K562 (cell line): ENCODE results near the gene ATG13. TPM values are rescaled to one million over a fixed set of nuclear protein-coding genes. Genes with fewer than 3 reads are reported as not detected.

Source experiments
- CBX8 ChIP-seq: fragments of 200-600 bp; sonication (generic); IDR thresholded peaks from 2 replicates; pipeline ENCODE4 v1.6.1; 2012; ENCODE audit warnings: borderline replicate concordance, mixed run types, low read depth, mild to moderate bottlenecking, moderate library complexity, mixed read lengths, low read length, control low read depth, inconsistent platforms; ENCODE audit not compliant: poor library complexity, severe bottlenecking; ENCODE audit errors: extremely low read depth
- CCNT2 ChIP-seq: IDR thresholded peaks from 2 replicates; pipeline ENCODE4 v1.6.1; 2011; ENCODE audit warnings: borderline replicate concordance, low read depth, mild to moderate bottlenecking, moderate library complexity, mixed read lengths, low read length; ENCODE audit not compliant: insufficient read length; ENCODE audit errors: extremely low read depth
- ETV5 ChIP-seq: sonication (generic); formaldehyde crosslinking; IDR thresholded peaks from 2 replicates; pipeline ENCODE4 v1.4.0; 2020; ENCODE audit warnings: low read depth, mild to moderate bottlenecking, missing genetic modification reagents
- HDAC6 ChIP-seq: IDR thresholded peaks from 2 replicates; pipeline ENCODE4 v1.6.1; 2012; ENCODE audit warnings: low read depth, mild to moderate bottlenecking, control low read depth, inconsistent platforms, low read length, moderate library complexity
- HEY1 ChIP-seq: fragments of 250-450 bp; sonication (Bioruptor Pico); IDR thresholded peaks from 2 replicates; pipeline ENCODE4 v1.5.0; 2020; ENCODE audit warnings: mild to moderate bottlenecking, moderate library complexity, borderline replicate concordance
- HMG20A ChIP-seq: fragments of 450-650 bp; formaldehyde crosslinking; conservative IDR thresholded peaks from 2 replicates; pipeline ENCODE4 v1.4.0; 2020; ENCODE audit warnings: mild to moderate bottlenecking, mixed read lengths
- HMG20B ChIP-seq: fragments of 250-450 bp; sonication (Bioruptor Pico); IDR thresholded peaks from 2 replicates; pipeline ENCODE4 v1.5.0; 2021; ENCODE audit warnings: mild to moderate bottlenecking
- KHSRP ChIP-seq: fragments of 450-650 bp; IDR thresholded peaks from 2 replicates; pipeline ENCODE4 v1.6.1; 2017
- L3MBTL2 ChIP-seq: fragments of 450-650 bp; IDR thresholded peaks from 2 replicates; pipeline ENCODE4 v1.6.1; 2016; ENCODE audit warnings: mild to moderate bottlenecking, moderate library complexity
- OTX1 ChIP-seq: fragments of 450-650 bp; formaldehyde crosslinking; IDR thresholded peaks from 2 replicates; pipeline ENCODE4 v1.4.0; 2022; ENCODE audit warnings: mild to moderate bottlenecking
- POLR3G ChIP-seq: IDR thresholded peaks from 2 replicates; pipeline ENCODE4 v1.6.1; 2011; ENCODE audit not compliant: insufficient read length, insufficient replicate concordance; ENCODE audit errors: extremely low read depth
- RBM17 ChIP-seq: fragments of 200-400 bp; formaldehyde crosslinking; IDR thresholded peaks from 2 replicates; pipeline ENCODE4 v1.6.1; 2017; ENCODE audit warnings: low read depth, mild to moderate bottlenecking, low read length, borderline replicate concordance
- SAP30 ChIP-seq: fragments of 200-600 bp; sonication (generic); IDR thresholded peaks from 2 replicates; pipeline ENCODE4 v1.6.1; 2012; ENCODE audit warnings: borderline replicate concordance, low read depth, mild to moderate bottlenecking, moderate library complexity, low read length, control low read depth, inconsistent platforms; ENCODE audit not compliant: insufficient read depth, poor library complexity, severe bottlenecking
- SMAD4 ChIP-seq: fragments of 250-450 bp; sonication (Bioruptor Pico); conservative IDR thresholded peaks from 2 replicates; pipeline ENCODE4 v1.8.0; 2021; ENCODE audit warnings: inconsistent platforms, mild to moderate bottlenecking, moderate library complexity
- SREBF2 ChIP-seq: sonication (generic); formaldehyde crosslinking; IDR thresholded peaks from 2 replicates; pipeline ENCODE4 v1.4.0; 2020; ENCODE audit warnings: mild to moderate bottlenecking, missing genetic modification reagents
- TAF7 ChIP-seq: fragments of 450-650 bp; IDR thresholded peaks from 2 replicates; pipeline ENCODE4 v1.6.1; 2016; ENCODE audit warnings: missing genetic modification characterization, missing compliant biosample characterization
- TFAP4 ChIP-seq: sonication (generic); formaldehyde crosslinking; IDR thresholded peaks from 2 replicates; pipeline ENCODE4 v1.8.0; 2022; ENCODE audit warnings: missing genetic modification reagents, mild to moderate bottlenecking, moderate library complexity, borderline replicate concordance
- TRIM28 ChIP-seq: fragments of 450-650 bp; IDR thresholded peaks from 2 replicates; pipeline ENCODE4 v1.6.1; 2017
- YBX1 ChIP-seq: fragments of 450-650 bp; IDR thresholded peaks from 2 replicates; pipeline ENCODE4 v1.7.1; 2016; ENCODE audit warnings: mild to moderate bottlenecking
- ZNF197 ChIP-seq: fragments of 200-800 bp; sonication (Bioruptor generic); IDR thresholded peaks from 2 replicates; pipeline ENCODE4 v1.6.1; 2016; ENCODE audit warnings: low read depth, missing genetic modification characterization, missing compliant biosample characterization
- ZNF282 ChIP-seq: sonication (generic); formaldehyde crosslinking; IDR thresholded peaks from 2 replicates; pipeline ENCODE4 v1.8.1; 2023; ENCODE audit warnings: missing genetic modification reagents
- polyA plus RNA-seq, 8 experiments: library from polyadenylated mRNA; depleted of rRNA in 4 of 8; stranded (reverse) in 5 of 8; unstranded in 3 of 8; fragments of >200 nt; fragmentation: Nextera tagmentation in 2 of 8; fragmentation: Illumina TruSeq in 1 of 8; extraction: Ambion mirVana in 2 of 8; extraction: Trizol in 1 of 8; gene quantifications; 2 replicates each; pipeline versions ENCODE4 v1.2.1 to v1.2.3, GENCODE V29; 2011 to 2014; ENCODE audit warnings: inconsistent platforms in 1 of 8, missing spikeins in 1 of 8
- total RNA-seq, 7 experiments: library from RNA; depleted of rRNA in 6 of 7; stranded (reverse); fragments of >200 nt in 6 of 7; fragmentation: Illumina TruSeq in 2 of 7; extraction: Trizol in 2 of 7; gene quantifications; 2 replicates each; pipeline versions ENCODE4 v1.2.1 to v1.2.3, GENCODE V29; 2011 to 2021; ENCODE audit warnings: low replicate concordance in 1 of 7
- TF ChIP-seq, protein P1 (sequence below): sonication (generic); formaldehyde crosslinking; IDR thresholded peaks from 2 replicates; pipeline ENCODE4 v1.9.0; 2022; ENCODE audit warnings: mild to moderate bottlenecking, missing genetic modification reagents
- TF ChIP-seq, protein P2 (sequence below): fragments of 450-650 bp; IDR thresholded peaks from 2 replicates; pipeline ENCODE4 v1.6.1; 2017; ENCODE audit warnings: antibody characterized with exemption, mild to moderate bottlenecking

ATG13 gene
- total and polyA plus RNA-seq, 9 of the 15 experiments (the other 6 are each of a cell fraction or from before 2014, with no cell fraction given): 13.1 to 61.5 (median 36.5) TPM

- TF ChIP-seq, protein P1, sequence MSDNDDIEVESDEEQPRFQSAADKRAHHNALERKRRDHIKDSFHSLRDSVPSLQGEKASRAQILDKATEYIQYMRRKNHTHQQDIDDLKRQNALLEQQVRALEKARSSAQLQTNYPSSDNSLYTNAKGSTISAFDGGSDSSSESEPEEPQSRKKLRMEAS (CRISPR knock-in tag): peak; percentile 64; the same call in 1 of the 2 replicates
- TF ChIP-seq ZNF197 (0 out of 2 replicates have a peak, but pooled peaks have one; percentile 26), SREBF2 (CRISPR knock-in tag) (no peak), SMAD4 (CRISPR knock-in tag) (peak; percentile 60; the same call in 1 of the 2 replicates), ZNF282 (CRISPR knock-in tag) (no peak), TRIM28 (no peak; the same call in 1 of the 2 replicates), POLR3G (no peak), HDAC6 (no peak), HMG20A (no peak), RBM17 (no peak), TFAP4 (peak; percentile 60), CBX8 (no peak), ETV5 (CRISPR knock-in tag) (peak; percentile 80; the same call in 1 of the 2 replicates), YBX1 (no peak), OTX1 (no peak), TAF7 (tag) (peak; percentile 65; the same call in 1 of the 2 replicates), CCNT2 (peak; percentile 73), KHSRP (no peak), HMG20B (CRISPR knock-in tag) (no peak), HEY1 (0 out of 2 replicates have a peak, but pooled peaks have one; percentile 45), SAP30 (peak; percentile 87), L3MBTL2 (peak; percentile 64)
- TF ChIP-seq, protein P2, sequence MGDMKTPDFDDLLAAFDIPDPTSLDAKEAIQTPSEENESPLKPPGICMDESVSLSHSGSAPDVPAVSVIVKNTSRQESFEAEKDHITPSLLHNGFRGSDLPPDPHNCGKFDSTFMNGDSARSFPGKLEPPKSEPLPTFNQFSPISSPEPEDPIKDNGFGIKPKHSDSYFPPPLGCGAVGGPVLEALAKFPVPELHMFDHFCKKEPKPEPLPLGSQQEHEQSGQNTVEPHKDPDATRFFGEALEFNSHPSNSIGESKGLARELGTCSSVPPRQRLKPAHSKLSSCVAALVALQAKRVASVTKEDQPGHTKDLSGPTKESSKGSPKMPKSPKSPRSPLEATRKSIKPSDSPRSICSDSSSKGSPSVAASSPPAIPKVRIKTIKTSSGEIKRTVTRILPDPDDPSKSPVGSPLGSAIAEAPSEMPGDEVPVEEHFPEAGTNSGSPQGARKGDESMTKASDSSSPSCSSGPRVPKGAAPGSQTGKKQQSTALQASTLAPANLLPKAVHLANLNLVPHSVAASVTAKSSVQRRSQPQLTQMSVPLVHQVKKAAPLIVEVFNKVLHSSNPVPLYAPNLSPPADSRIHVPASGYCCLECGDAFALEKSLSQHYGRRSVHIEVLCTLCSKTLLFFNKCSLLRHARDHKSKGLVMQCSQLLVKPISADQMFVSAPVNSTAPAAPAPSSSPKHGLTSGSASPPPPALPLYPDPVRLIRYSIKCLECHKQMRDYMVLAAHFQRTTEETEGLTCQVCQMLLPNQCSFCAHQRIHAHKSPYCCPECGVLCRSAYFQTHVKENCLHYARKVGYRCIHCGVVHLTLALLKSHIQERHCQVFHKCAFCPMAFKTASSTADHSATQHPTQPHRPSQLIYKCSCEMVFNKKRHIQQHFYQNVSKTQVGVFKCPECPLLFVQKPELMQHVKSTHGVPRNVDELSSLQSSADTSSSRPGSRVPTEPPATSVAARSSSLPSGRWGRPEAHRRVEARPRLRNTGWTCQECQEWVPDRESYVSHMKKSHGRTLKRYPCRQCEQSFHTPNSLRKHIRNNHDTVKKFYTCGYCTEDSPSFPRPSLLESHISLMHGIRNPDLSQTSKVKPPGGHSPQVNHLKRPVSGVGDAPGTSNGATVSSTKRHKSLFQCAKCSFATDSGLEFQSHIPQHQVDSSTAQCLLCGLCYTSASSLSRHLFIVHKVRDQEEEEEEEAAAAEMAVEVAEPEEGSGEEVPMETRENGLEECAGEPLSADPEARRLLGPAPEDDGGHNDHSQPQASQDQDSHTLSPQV: no peak
Observed at GRCh38 chr11:46617134-46617971, at the start of gene ATG13, which contains the start of gene HARBI1 (continued).
